Lower lobe of right lung (tissue), 2 donors: ENCODE results near the gene RAC3. TPM values are rescaled to one million over a fixed set of nuclear protein-coding genes. Genes with fewer than 3 reads are reported as not detected.

ENCODE experiments used
- ATAC-seq, 2 donors: fragments of 200-7000 bp; cut with Tn5 transposase; one replicate each; pipeline ENCODE4 v1.9.1; 2020 to 2022; ENCODE audit warnings: mild to moderate bottlenecking in 2 of 2, moderate library complexity in 2 of 2
- DNase-seq: peaks from one replicate; pipeline ENCODE4 v3.0.0-alpha.2; 2020
- H3K27ac ChIP-seq: fragments of 200-600 bp; one replicate; pipeline ENCODE4 v1.8.0; 2022
- H3K27me3 ChIP-seq: fragments of 200-600 bp; one replicate; pipeline ENCODE4 v1.8.0; 2022; ENCODE audit warnings: low read depth
- H3K36me3 ChIP-seq: fragments of 200-600 bp; one replicate; pipeline ENCODE4 v1.8.0; 2022; ENCODE audit warnings: mild to moderate bottlenecking
- H3K4me1 ChIP-seq: fragments of 200-600 bp; one replicate; pipeline ENCODE4 v1.8.0; 2022
- H3K4me3 ChIP-seq: fragments of 200-600 bp; one replicate; pipeline ENCODE4 v1.8.0; 2022; ENCODE audit warnings: mild to moderate bottlenecking
- H3K9me3 ChIP-seq: fragments of 200-600 bp; one replicate; pipeline ENCODE4 v1.8.0; 2022
- CTCF ChIP-seq: fragments of 200-600 bp; IDR thresholded peaks from one replicate; pipeline ENCODE4 v1.8.0; 2022; ENCODE audit warnings: antibody characterized with exemption, mild to moderate bottlenecking
- intact Hi-C: fragments of 100-400 bp; cut with DNase I; formaldehyde crosslinking; loops from one replicate; pipeline ENCODE4 v1.11.0; 2022
- total RNA-seq: library from RNA; stranded (reverse); fragmentation: NEBNext Ultra II Directional; extraction: Animal tissue kit (Norgen Biotek cat#: 25700); gene quantifications from one replicate; pipeline ENCODE4 v1.2.1, GENCODE V29; 2021
- donor health status: DM: no; HTN: yes; CAD: no; lungs with severe emphysema.

Gene RAC3
- total RNA-seq, 1 donor from 2014 or later = 2.8 TPM

DNA sequence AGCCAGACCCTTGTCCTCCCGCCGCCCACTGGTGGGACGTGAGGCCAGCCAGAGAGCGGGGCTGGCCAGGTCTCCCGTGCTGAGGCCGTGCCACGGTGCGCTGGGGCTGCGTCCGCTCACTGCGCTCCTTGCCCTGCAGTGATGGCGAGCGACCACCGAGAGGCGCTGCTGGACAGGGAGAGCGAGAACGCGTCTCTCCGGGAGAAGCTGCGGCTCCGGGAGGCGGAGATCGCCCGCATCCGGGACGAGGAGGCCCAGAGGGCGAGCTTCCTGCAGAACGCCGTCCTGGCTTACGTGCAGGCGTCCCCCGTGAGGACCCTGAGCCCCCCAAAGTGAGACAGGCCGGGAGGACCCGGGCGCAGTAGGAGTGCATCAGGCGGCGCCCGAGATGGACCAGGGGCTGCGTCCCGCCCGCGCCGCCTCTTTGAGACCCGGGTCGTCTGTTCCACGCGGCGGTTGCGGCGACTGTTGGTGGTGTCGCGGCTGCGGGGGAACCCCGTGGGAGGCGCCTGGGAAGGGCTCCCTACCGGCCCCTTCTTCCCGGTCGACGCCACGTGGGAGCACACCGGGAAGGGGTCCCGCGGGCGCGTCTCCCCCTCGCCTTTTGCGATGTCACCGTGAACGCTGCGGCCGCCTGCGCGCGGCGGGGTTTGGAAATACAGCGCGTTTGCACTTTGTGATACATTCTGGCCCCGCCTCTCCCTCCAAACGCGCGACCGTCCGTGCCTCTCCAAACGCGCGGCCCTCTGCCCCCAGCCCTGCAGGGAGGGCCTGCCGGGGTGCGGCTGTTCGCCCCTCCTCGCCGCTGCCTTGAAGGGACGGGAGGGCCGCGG is 792 bp upstream of the RAC3 start:
- Histone ChIP-seq H3K9me3 (no peaks in the 10 kb centered on the region), H3K27ac (peak overlapping the region; percentile 37), H3K27me3 (peaks cover 8% of the 10 kb centered on the region), H3K4me1 (peaks cover 22% of the 10 kb centered on the region), H3K36me3 (no peaks in the 10 kb centered on the region), H3K4me3 (peak overlapping the region; percentile 62)
- intact Hi-C loops = no loop called here
- peak; percentile 91 to 92 for ATAC-seq
- peak; percentile 89 for DNase-seq
- TF ChIP-seq CTCF = peak; percentile 96

DNA sequence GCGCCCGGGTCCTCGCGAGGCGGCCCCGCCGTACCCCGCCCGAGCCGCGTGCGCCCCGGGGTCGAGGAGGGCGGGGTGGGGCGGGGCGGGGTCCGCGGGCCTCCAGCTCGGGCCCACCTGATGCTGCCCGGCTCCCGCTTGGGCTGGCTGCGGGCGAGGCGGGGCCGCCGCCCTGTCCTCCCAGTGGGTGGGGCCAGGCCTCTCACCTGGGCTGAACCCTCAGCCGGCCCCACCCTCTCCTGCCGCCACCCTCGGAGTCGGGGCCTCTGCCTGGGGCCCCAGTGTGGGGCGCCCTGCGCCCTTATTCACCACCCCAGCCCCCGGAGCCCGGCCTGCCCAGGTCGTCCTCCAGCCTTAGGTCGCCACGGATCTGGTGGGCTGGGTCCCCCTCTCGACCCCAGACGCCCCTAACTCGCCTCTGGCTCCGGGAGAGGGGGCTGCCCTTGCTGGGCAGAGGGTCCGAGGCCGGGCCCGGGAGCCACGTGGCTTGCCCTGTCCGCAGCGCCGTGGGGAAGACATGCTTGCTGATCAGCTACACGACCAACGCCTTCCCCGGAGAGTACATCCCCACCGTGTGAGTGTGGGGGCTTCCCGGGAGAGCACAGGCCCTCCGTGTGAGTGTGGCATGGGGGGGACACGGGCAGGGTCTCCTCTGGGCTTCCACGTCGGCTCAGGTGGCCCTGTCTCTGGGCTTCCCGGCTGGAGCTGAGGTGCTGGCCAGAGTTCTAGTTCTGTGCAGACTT is 578 bp downstream of the RAC3 start:
- Histone ChIP-seq H3K4me3 (peak overlapping the region; percentile 40), H3K27me3 (peaks cover 8% of the 10 kb centered on the region), H3K36me3 (no peaks in the 10 kb centered on the region), H3K9me3 (no peaks in the 10 kb centered on the region), H3K27ac (no peak overlapping the region), H3K4me1 (peaks cover 34% of the 10 kb centered on the region)
- DNase-seq = no peak
- no peak for TF ChIP-seq CTCF
- ATAC-seq = peak; percentile 24 to 47
- intact Hi-C loops = no loop called here

DNA sequence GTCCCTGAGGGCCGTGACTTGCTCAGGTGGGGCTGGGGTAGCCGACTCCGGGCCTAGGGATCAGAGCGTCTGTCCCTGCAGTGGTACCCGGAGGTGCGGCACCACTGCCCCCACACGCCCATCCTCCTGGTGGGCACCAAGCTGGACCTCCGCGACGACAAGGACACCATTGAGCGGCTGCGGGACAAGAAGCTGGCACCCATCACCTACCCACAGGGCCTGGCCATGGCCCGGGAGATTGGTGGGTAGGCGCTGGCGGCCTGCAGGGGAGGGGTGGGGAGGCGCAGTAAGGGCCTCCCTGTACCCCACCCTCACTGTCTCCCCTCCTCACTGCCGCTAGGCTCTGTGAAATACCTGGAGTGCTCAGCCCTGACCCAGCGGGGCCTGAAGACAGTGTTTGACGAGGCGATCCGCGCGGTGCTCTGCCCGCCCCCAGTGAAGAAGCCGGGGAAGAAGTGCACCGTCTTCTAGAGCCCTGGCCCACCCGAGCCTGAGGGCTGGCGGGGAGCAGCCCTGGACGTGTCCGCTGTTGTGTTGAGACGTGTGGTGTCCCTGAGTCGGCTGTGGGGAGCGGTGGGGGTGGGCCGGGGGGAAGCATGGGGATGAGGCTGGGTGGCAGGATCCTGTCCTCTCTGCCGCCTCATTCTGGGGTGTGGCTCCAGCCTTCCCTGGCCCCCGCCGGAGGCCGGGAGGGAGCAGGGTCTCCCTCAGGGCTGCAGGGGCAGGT is 2.0 kb downstream of the RAC3 start:
- Histone ChIP-seq H3K9me3 (no peaks in the 10 kb centered on the region), H3K4me1 (peaks cover 43% of the 10 kb centered on the region), H3K36me3 (no peaks in the 10 kb centered on the region), H3K27ac (no peak overlapping the region), H3K27me3 (peaks cover 8% of the 10 kb centered on the region), H3K4me3 (no peak overlapping the region)
- ATAC-seq (no peak), DNase-seq (no peak)
- no peak for TF ChIP-seq CTCF
- intact Hi-C loops = no loop called here

DNA sequence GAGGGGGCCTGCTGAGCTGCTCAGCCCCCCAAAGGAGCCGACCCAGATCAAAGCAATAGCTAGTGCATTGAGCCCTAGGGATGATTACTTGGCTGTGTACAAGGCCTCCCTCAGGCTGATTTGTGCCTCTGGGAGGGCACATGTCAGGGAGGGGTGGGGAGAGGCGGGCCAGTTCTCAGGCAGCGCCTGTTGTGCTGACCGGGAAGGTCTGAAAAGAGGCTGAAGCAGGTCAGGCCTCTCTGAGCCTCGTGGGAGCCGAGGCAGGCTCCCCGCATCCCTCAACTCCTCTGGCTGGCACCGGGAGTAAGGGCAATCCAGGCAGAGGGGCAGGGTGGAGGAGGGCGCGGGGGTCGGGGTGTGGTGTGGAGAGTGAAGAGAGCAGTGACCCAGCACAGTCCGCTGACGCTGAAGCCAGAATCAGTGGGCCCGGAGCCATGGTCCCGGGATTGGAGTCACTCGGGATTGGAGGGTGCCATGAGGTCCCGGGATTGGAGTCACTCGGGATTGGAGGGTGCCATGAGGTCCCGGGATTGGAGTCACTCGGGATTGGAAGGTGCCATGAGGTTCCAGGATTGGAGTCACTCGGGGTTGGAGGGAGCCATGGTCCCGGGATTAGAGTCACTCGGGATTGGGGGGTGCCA is 3.0 kb downstream of the RAC3 start:
- DNase-seq (no peak), ATAC-seq (no peak)
- TF ChIP-seq CTCF = no peak
- no peak overlapping the region for H3K4me3 ChIP-seq
- H3K27ac ChIP-seq = no peak overlapping the region
- H3K9me3 ChIP-seq = no peaks in the 10 kb centered on the region
- H3K27me3 ChIP-seq = peaks cover 8% of the 10 kb centered on the region
- intact Hi-C loops = no loop called here
- H3K36me3 ChIP-seq = no peaks in the 10 kb centered on the region
- peaks cover 45% of the 10 kb centered on the region for H3K4me1 ChIP-seq

- no peaks in the 10 kb centered on the region for H3K36me3 ChIP-seq
- intact Hi-C loops = no loop called here
- ATAC-seq (no peak), DNase-seq (no peak)
- H3K4me3 ChIP-seq = no peak overlapping the region
- H3K9me3 ChIP-seq = no peaks in the 10 kb centered on the region
- TF ChIP-seq CTCF = no peak
- H3K27me3 ChIP-seq = peaks cover 8% of the 10 kb centered on the region
- H3K27ac ChIP-seq = no peak overlapping the region
- peaks cover 38% of the 10 kb centered on the region for H3K4me1 ChIP-seq
Observed at GRCh38 chr17:82035488-82035887, 4.0 kb downstream of the RAC3 start.
